ENCODE data around the gene PERM1.
A peak's percentile ranks its signal among the peaks of the same experiment; 100 is the strongest.

PERM1 gene

GRCh38 chr1:965526-966134 is 16.3 kb downstream of the PERM1 start:
- DNase-seq (ENCODE audit: low spot score), result no peak

GRCh38 chr1:964691-965525 is 17.0 kb downstream of the PERM1 start:
- no peak for DNase-seq (ENCODE audit: low spot score)

- no peak for DNase-seq (ENCODE audit: low spot score)
Measured at GRCh38 chr1:963746-964525, 18.0 kb downstream of the PERM1 start.

- DNase-seq (ENCODE audit: low spot score), result no peak
Measured at GRCh38 chr1:963301-963651, 18.6 kb downstream of the PERM1 start.

GRCh38 chr1:962381-963300 is 19.3 kb downstream of the PERM1 start:
- DNase-seq (ENCODE audit: low spot score), result no peak

- no peak for DNase-seq (ENCODE audit: low spot score)
Measured at GRCh38 chr1:961132-961669, 20.7 kb downstream of the PERM1 start.

GRCh38 chr1:960363-961131 is 21.3 kb downstream of the PERM1 start, which contains the start of gene KLHL17:
Gene KLHL17, plus strand, starts transcription at chr1:960584. Its CDS starts 110 bp downstream, at chr1:960694.
- DNase-seq (ENCODE audit: low spot score), result peak; percentile 75

GRCh38 chr1:959731-960362 is 22.0 kb downstream of the PERM1 start:
- DNase-seq (ENCODE audit: low spot score), result no peak

GRCh38 chr1:958823-959730 is 22.8 kb downstream of the PERM1 start, which contains the start of gene NOC2L:
Gene NOC2L, minus strand, starts transcription at chr1:959256. Its CDS starts 16 bp downstream, at chr1:959240.
- peak; percentile 92 for DNase-seq (ENCODE audit: low spot score)

- DNase-seq (ENCODE audit: low spot score), result no peak
Measured at GRCh38 chr1:956636-957035, 25.3 kb downstream of the PERM1 start.

GRCh38 chr1:955474-955873 is 26.4 kb downstream of the PERM1 start:
- DNase-seq (ENCODE audit: low spot score), result no peak

- DNase-seq (ENCODE audit: low spot score), result no peak
Measured at GRCh38 chr1:954927-955326, 27.0 kb downstream of the PERM1 start.

- DNase-seq (ENCODE audit: low spot score), result no peak
Measured at GRCh38 chr1:953524-954320, 28.2 kb downstream of the PERM1 start.

- no peak for DNase-seq (ENCODE audit: low spot score)
Measured at GRCh38 chr1:952603-953002, 29.3 kb downstream of the PERM1 start.

- DNase-seq (ENCODE audit: low spot score), result no peak
Measured at GRCh38 chr1:952201-952600, 29.7 kb downstream of the PERM1 start.

- no peak for DNase-seq (ENCODE audit: low spot score)
Measured at GRCh38 chr1:951364-951763, 30.5 kb downstream of the PERM1 start.

- DNase-seq (ENCODE audit: low spot score), result no peak
Measured at GRCh38 chr1:950881-951280, 31.0 kb downstream of the PERM1 start.

GRCh38 chr1:950268-950667 is 31.6 kb downstream of the PERM1 start:
- DNase-seq (ENCODE audit: low spot score), result no peak

All from hematopoietic multipotent progenitor cell treated with erythropoietin and hydrocortisone succinate and interleukin-3 and kit ligand, for 15 days (in vitro differentiated cells).